GM10266 (cell line): ENCODE data around the gene PHLDB1.

Source experiments
- DNase-seq: peaks from one replicate; pipeline ENCODE4 v3.0.0; 2012; ENCODE audit errors: extremely low spot score
- CTCF ChIP-seq: IDR thresholded peaks from 2 replicates; pipeline ENCODE4 v1.5.1; 2012; ENCODE audit warnings: mild to moderate bottlenecking, low read depth; ENCODE audit not compliant: control insufficient read depth, insufficient read depth; ENCODE audit errors: missing control alignments

Gene PHLDB1

GRCh38 chr11:118636569-118637290 is 29.3 kb downstream of the PHLDB1 start:
- DNase-seq: no peak
- TF ChIP-seq CTCF: no peak

GRCh38 chr11:118638726-118639125 is 31.3 kb downstream of the PHLDB1 start:
- no peak for TF ChIP-seq CTCF
- DNase-seq: no peak

GRCh38 chr11:118639899-118640298 is 32.5 kb downstream of the PHLDB1 start:
- no peak for DNase-seq
- TF ChIP-seq CTCF: no peak

- DNase-seq: no peak
- no peak for TF ChIP-seq CTCF
Measured at GRCh38 chr11:118640332-118641154, 33.1 kb downstream of the PHLDB1 start.

- no peak for TF ChIP-seq CTCF
- DNase-seq: no peak
Measured at GRCh38 chr11:118641397-118642019, 34.1 kb downstream of the PHLDB1 start.

GRCh38 chr11:118643142-118643994 is 36.0 kb downstream of the PHLDB1 start:
- DNase-seq: no peak
- TF ChIP-seq CTCF: no peak
